Sigmoid colon (tissue), 7 donors: ENCODE measurements around the gene DAAM1. TPM values are rescaled to one million over a fixed set of nuclear protein-coding genes. Genes with fewer than 3 reads are reported as not detected.

Source experiments
- DNase-seq: peaks from one replicate; pipeline ENCODE4 v3.0.0-alpha.2; 2019
- H3K27ac ChIP-seq, 4 donors: fragments of 200-600 bp; sonication (generic); one replicate each; pipeline ENCODE4 v1.5.1; 2016 to 2019; ENCODE audit warnings: mild to moderate bottlenecking in 1 of 4
- H3K27me3 ChIP-seq, 3 donors: fragments of 200-600 bp; sonication (generic); one replicate each; pipeline ENCODE4 v1.5.1; 2019; ENCODE audit warnings: mild to moderate bottlenecking in 1 of 3
- H3K36me3 ChIP-seq, 4 donors: fragments of 200-600 bp; sonication (generic); one replicate each; pipeline ENCODE4 v1.5.1; 2016 to 2019
- H3K4me1 ChIP-seq, 4 donors: fragments of 200-600 bp; sonication (generic); one replicate each; pipeline ENCODE4 v1.5.1; 2017 to 2019
- H3K4me3 ChIP-seq, 4 donors: fragments of 200-600 bp; sonication (generic); one replicate each; pipeline ENCODE4 v1.5.1; 2017 to 2019; ENCODE audit warnings: mild to moderate bottlenecking in 2 of 4, moderate library complexity in 1 of 4
- H3K9me3 ChIP-seq, 4 donors: fragments of 200-600 bp in 3 of 4; sonication (generic) in 3 of 4; one replicate each; pipeline versions ENCODE4 v1.5.1 to v1.6.1; 2013 to 2019
- EP300 ChIP-seq, 4 donors: sonication (generic); formaldehyde crosslinking; IDR thresholded peaks; one replicate each; pipeline ENCODE4 v1.6.1; 2017; ENCODE audit warnings: antibody characterized with exemption in 4 of 4
- POLR2A ChIP-seq, 2 donors: fragments of 450-650 bp; IDR thresholded peaks; one replicate each; pipeline ENCODE4 v1.6.1; 2016; ENCODE audit warnings: antibody characterized with exemption in 2 of 2, mild to moderate bottlenecking in 2 of 2, moderate library complexity in 2 of 2
- POLR2AphosphoS5 ChIP-seq, 4 donors: sonication (generic); formaldehyde crosslinking; IDR thresholded peaks; one replicate each; pipeline ENCODE4 v1.6.1; 2017; ENCODE audit warnings: antibody characterized with exemption in 4 of 4
- WGBS, 2 donors: extraction: QIAGEN DNeasy Blood & Tissue Kit; methylation state at CpG; one replicate each; pipeline ENCODE4 v1.1.7; 2013; 5-methylcytosine and 5-hydroxymethylcytosine counted together
- intact Hi-C: fragments of 100-400 bp; cut with DNase I; formaldehyde crosslinking; loops from one replicate; pipeline ENCODE4 v1.15.1; 2023
- polyA plus RNA-seq, 3 donors: library from polyadenylated mRNA; stranded (reverse); fragments of 200-250 nt; gene quantifications; one replicate each; pipeline ENCODE4 v1.2.3, GENCODE V29; 2013
- total RNA-seq, 4 donors: library from RNA; depleted of rRNA; stranded (reverse); fragments of >200 nt; gene quantifications; one replicate each; pipeline ENCODE4 v1.1.0, GENCODE V29; 2016
- TF ChIP-seq, protein P1 (sequence below), 4 experiments: fragments of 450-650 bp in 3 of 4; fragments of 200-600 bp in 1 of 4; IDR thresholded peaks; one replicate each; pipeline ENCODE4 v1.5.1; 2016 to 2019; ENCODE audit warnings: antibody characterized with exemption in 4 of 4, mild to moderate bottlenecking in 3 of 4, moderate library complexity in 2 of 4
- donor health status: healthy with polysubstance abuse.
- donor health status: Bipolar disorder and iron deficiency.
- donor health status: healthy.

DAAM1 gene
- total and polyA plus RNA-seq, 7 donors, result 11.4 to 77.8 (median 47.5) TPM

DNA sequence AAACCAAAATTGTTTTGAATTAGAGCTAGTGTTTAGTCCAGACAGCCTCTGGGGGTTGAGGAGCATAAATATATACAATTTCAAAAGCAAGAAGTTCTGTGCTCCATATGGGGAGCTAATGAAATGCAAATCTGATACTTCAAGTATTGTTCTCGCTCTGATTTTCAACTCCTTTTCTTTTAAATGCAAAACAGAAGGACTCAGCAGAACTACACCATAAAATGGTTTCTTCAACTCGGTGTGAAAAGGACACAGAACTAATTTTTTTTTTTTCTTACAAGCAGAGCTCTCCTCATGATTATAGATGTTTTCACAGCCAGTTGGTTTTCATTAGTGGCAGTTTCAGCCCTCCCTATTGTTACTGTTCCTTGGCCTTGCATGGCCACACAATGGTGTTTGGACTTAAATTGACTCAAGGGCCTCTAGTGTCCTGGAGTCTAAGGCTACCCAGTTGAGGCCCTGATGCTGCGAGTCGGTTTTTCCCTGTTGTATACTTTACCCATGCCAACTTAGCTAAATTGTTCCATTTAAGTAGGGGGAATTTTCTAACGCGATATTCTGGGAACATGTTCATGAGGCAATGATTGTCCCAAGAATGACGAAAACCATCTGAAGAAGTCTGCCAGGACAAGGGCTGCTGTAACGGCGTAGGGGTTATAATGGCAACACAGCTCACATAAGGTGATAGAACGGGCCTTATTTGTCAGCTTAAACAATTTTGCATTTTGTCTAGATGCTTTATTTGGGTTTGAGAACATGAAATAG is 156.4 kb downstream of the DAAM1 start:
- intact Hi-C loops, result loop anchor here (5.0 kb wide), 1 partner anchor 158 kb away; the partner anchor contains the start of gene DAAM1
- Histone ChIP-seq H3K27me3 (no peaks in the 10 kb centered on the region), H3K4me3 (no peak overlapping the region), H3K27ac (peak overlapping the region; percentile 72 to 89 (median 83)), H3K36me3 (peaks cover 0 to 4% (median 1%) of the 10 kb centered on the region in 4 donors), H3K4me1 (peaks cover 0 to 89% (median 80%) of the 10 kb centered on the region in 4 donors), H3K9me3 (no peaks in the 10 kb centered on the region)
- WGBS, 2 donors, result 83 to 92% methylated on average over 10 of the region's 10 CpGs
- DNase-seq, result no peak
- peak in 3 of 4 donors; percentile 11 to 38 (median 33) for TF ChIP-seq POLR2AphosphoS5 (IDR thresholded peaks at IDR 0.05)
- peak in 3 of 4 donors; percentile 27 to 51 (median 45) for TF ChIP-seq EP300 (IDR thresholded peaks at IDR 0.05)
- TF ChIP-seq POLR2A (IDR thresholded peaks at IDR 0.05), result no peak

DNA sequence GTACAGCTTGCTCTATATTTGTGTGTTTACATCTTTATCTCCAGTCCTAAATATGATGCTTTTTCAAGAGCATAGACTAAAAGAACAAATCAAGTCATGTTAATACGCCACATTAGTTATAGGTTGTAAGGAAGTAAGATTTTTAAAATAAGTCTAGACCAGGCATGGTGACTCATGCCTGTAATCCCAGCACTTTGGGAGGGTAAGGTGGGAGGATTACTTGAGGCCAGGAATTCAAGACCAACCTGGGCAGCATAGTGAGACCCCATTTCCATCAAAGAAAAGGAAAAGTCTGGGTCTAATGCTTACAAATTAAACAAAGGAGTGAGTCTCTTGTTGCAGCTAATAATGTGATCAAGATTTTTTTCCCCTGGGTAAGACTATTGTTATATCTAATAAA is 157.9 kb downstream of the DAAM1 start:
- intact Hi-C loops, result loop anchor here (5.0 kb wide), 1 partner anchor 159 kb away; the partner anchor contains the start of gene DAAM1
- WGBS, 2 donors, result 96 to 97% methylated on average over 1 of the region's 1 CpG
- DNase-seq, result no peak
- H3K27ac ChIP-seq, result peak overlapping the region; percentile 72 to 89 (median 83)
- TF ChIP-seq EP300 (IDR thresholded peaks at IDR 0.05) (no peak), POLR2AphosphoS5 (IDR thresholded peaks at IDR 0.05) (no peak), POLR2A (IDR thresholded peaks at IDR 0.05) (no peak)
- TF ChIP-seq, protein P1, sequence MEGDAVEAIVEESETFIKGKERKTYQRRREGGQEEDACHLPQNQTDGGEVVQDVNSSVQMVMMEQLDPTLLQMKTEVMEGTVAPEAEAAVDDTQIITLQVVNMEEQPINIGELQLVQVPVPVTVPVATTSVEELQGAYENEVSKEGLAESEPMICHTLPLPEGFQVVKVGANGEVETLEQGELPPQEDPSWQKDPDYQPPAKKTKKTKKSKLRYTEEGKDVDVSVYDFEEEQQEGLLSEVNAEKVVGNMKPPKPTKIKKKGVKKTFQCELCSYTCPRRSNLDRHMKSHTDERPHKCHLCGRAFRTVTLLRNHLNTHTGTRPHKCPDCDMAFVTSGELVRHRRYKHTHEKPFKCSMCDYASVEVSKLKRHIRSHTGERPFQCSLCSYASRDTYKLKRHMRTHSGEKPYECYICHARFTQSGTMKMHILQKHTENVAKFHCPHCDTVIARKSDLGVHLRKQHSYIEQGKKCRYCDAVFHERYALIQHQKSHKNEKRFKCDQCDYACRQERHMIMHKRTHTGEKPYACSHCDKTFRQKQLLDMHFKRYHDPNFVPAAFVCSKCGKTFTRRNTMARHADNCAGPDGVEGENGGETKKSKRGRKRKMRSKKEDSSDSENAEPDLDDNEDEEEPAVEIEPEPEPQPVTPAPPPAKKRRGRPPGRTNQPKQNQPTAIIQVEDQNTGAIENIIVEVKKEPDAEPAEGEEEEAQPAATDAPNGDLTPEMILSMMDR (IDR thresholded peaks at IDR 0.05), result no peak
- peaks cover 0 to 13% (median 2%) of the 10 kb centered on the region in 4 donors for H3K36me3 ChIP-seq
- H3K27me3 ChIP-seq, result no peaks in the 10 kb centered on the region
- no peak overlapping the region for H3K4me3 ChIP-seq
- no peaks in the 10 kb centered on the region for H3K9me3 ChIP-seq
- H3K4me1 ChIP-seq, result peaks cover 0 to 86% (median 78%) of the 10 kb centered on the region in 4 donors

DNA sequence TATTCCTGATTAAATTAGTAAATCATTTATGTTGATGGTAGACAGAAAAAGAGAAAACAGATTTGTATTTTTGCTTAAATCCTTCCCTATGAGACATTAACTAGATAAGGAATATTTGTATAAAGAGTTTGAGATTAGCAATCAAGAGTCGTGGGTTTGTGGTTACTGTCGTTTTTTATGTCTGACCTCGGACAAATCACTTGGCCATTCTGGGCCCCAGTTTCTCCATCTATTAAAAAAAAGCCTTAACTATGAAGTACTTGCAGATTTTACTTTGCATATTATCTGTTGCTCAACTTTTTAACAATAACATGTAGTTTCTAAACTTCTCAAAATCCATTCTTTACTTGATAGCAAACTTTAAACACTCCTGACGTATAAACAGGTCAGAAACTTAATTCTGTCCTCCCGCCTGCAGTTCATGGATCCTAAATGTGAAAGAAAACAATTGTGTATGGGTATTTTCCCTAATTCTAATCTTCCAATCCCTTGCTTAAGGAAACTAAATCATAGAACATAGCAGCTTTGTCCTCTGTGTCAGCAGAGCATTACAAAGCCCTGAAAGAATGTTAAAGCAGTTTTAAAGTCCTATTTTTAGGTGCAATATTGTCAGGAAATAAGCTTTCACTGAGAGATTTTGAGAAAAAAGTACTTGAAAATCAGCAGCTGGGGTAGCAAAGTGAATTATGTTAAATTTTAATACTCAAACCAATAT is 158.5 kb downstream of the DAAM1 start:
- Histone ChIP-seq H3K4me1 (peaks cover 0 to 84% (median 76%) of the 10 kb centered on the region in 4 donors), H3K27me3 (no peaks in the 10 kb centered on the region), H3K9me3 (no peaks in the 10 kb centered on the region), H3K27ac (peak overlapping the region; percentile 72 to 89 (median 83)), H3K4me3 (no peak overlapping the region), H3K36me3 (peaks cover 0 to 14% (median 2%) of the 10 kb centered on the region in 4 donors)
- WGBS, 2 donors, result 52 to 64% methylated on average over 5 of the region's 5 CpGs
- intact Hi-C loops, result loop anchor here (5.0 kb wide), 1 partner anchor 160 kb away; the partner anchor contains the start of gene DAAM1
- no peak for DNase-seq
- TF ChIP-seq POLR2A (IDR thresholded peaks at IDR 0.05) (no peak), EP300 (IDR thresholded peaks at IDR 0.05) (no peak), POLR2AphosphoS5 (IDR thresholded peaks at IDR 0.05) (no peak)
- TF ChIP-seq, protein P1 (IDR thresholded peaks at IDR 0.05), result no peak

DNA sequence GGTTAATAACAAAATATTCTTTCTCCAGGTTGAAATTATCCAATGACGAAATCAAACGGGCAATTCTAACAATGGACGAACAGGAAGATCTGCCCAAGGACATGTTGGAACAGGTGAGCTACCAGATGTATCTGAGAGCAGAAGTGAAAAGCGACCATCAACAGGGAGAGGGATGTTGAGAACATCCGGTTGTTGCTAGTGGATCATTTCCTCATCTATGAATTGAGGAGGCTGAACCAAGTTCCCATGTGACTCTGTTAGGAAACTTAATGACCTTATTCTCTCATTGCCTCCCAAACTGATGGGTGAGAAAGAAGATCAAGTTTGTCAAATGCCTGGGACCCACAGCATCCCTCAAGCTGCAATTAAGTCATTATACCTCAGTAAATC is 159.0 kb downstream of the DAAM1 start:
- no peak overlapping the region for H3K4me3 ChIP-seq
- peak overlapping the region; percentile 72 to 89 (median 83) for H3K27ac ChIP-seq
- H3K36me3 ChIP-seq, result peaks cover 0 to 19% (median 2%) of the 10 kb centered on the region in 4 donors
- DNase-seq, result no peak
- WGBS, 2 donors, result 84 to 92% methylated on average over 5 of the region's 5 CpGs
- intact Hi-C loops, result loop anchor here (5.0 kb wide), 1 partner anchor 160 kb away; the partner anchor contains the start of gene DAAM1
- no peaks in the 10 kb centered on the region for H3K27me3 ChIP-seq
- TF ChIP-seq POLR2A (IDR thresholded peaks at IDR 0.05) (no peak), EP300 (IDR thresholded peaks at IDR 0.05) (no peak), POLR2AphosphoS5 (IDR thresholded peaks at IDR 0.05) (no peak)
- TF ChIP-seq, protein P1 (IDR thresholded peaks at IDR 0.05), result no peak
- no peaks in the 10 kb centered on the region for H3K9me3 ChIP-seq
- peaks cover 0 to 82% (median 72%) of the 10 kb centered on the region in 4 donors for H3K4me1 ChIP-seq
